GM19468 (cell line): ENCODE measurements around the gene MLYCD.

Experiments used
- ATAC-seq: cut with Tn5 transposase; IDR thresholded peaks from one replicate; pipeline ENCODE4 v1.9.1; 2021; ENCODE audit warnings: mild to moderate bottlenecking, moderate library complexity, moderate number of reproducible peaks; ENCODE audit not compliant: unreplicated experiment; ENCODE audit errors: extremely low read depth

MLYCD gene

DNA sequence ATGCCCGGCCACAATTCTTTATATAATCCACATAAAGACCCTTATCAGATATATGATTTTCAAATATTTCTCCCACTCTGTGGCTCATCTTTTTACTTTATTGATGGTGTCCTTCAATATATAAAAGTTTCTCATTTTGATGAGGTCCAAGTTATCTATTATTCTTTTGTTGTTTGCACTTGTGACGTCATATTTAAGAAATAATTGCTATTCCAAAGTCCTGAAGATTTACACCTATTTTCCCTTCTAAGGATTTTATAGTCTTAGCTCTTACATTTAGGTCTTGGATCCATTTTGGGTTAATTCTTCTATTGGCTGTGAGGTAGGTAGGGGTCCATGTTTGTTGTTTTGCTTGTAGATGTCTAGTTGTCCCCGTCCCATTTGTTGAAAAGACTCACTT, 3.0 kb upstream of the MLYCD start:
- no peak for ATAC-seq

DNA sequence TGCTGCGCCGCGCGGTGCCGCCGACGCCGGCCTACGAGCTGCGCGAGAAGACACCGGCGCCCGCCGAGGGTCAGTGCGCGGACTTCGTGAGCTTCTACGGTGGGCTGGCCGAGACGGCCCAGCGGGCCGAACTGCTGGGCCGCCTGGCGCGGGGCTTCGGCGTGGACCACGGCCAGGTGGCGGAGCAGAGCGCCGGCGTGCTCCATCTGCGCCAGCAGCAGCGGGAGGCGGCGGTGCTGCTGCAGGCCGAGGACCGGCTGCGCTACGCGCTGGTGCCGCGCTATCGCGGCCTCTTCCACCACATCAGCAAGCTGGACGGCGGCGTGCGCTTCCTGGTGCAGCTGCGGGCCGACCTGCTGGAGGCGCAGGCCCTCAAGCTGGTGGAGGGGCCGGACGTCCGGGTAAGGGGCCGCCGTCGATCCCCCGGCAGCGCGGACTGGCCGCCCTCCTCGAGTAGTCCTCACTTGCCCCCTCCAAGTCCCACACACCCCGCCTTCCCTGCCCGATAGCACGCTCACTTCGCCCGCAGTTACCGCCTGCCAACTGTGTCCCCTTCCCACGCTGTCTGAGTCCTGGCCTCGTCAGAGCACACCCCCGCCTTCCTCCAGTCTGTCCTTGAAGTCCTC, 470 bp downstream of the MLYCD start:
- peak; percentile 4 for ATAC-seq

DNA sequence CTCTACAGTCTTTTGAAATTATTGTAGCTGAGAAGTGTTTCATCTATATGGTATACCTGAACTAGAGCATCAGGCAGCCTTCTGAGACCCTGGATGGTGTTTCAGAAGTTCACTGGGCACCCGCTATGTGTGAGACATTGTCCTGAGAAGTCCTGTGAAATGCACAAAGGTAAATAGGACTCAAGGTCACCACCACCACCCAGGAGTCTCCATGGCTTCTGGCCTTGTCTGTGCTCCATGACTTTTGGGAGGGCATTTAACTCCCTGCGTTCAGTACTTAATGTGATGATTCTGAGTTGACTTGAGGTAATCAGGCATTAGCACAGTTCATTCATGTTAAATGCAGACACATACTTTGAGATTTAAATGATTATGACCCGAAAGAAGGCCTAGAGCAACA, 1.1 kb downstream of the MLYCD start:
- no peak for ATAC-seq

DNA sequence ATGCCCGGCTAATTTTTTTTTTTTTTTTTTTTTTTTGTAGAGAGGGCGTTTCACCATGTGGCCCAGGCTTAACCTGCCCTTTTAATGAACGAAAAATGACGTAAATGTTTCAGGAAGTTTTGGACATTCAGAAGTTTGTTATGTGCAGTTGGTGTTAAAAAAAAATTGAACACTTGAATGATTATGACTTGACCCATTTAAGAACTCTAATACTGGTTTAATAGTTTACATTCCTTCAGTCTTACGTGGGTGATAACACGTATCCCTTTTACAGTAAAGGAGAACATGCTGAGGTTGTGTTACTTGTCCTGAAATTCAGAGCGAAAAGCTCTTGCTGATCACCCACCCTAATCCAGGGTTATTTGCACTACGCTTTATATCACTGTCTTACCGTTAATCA, 1.7 kb downstream of the MLYCD start:
- ATAC-seq = no peak

DNA sequence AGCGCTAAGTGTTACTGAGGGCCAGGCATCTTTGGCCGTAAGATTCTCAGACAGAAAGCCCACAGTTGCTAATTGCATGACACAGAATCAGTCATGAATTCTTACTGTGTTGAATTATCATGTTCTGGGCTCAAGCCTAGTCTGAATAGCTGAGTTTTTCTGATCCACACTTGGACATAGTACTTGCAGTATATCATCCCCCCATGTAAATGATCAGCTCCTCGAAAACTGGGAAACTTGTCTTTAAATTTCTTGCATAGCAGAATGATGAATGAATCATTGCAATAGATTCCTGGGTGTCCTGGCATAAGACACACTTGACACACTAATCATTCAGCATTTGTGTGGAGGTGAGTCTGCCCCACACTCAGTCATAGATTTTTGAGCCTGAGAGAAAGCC, 2.2 kb downstream of the MLYCD start:
- ATAC-seq = no peak

DNA sequence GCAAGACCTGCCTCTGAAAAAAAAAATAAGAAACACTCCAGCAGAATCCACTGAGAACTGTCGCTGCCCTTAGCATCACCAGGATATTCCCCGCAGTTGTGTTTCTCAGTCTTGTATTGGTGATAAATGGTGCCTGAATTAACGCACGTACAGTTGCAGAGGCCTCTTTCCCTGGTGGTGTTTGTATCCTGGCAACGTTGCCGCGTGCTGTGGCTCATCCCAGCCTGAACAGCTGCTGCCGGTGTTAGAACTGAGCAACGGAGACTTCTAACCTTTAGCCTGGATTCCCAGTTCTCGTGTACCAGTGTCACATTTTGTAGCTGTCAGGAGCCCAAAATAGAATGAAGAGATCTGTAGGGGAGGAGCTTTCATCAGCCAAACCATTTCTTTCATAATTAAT, 4.8 kb downstream of the MLYCD start:
- ATAC-seq = no peak

DNA sequence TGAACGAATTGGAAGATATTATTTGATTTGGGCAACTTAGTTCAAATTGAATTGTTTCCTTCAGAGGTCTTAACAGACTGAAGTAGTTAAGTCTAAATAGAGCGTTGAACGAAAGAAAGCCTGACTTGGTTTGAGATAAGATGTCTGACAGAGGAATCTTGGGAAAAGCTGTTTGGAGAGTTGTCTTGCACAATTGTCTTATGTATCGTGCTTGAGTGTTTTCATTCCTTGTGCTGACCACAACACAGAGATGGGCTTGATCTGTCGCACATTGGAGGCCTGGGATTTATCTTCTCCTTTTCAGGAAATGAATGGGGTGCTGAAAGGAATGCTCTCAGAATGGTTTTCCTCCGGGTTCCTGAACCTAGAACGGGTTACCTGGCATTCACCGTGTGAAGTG, 7.8 kb downstream of the MLYCD start:
- ATAC-seq = no peak

DNA sequence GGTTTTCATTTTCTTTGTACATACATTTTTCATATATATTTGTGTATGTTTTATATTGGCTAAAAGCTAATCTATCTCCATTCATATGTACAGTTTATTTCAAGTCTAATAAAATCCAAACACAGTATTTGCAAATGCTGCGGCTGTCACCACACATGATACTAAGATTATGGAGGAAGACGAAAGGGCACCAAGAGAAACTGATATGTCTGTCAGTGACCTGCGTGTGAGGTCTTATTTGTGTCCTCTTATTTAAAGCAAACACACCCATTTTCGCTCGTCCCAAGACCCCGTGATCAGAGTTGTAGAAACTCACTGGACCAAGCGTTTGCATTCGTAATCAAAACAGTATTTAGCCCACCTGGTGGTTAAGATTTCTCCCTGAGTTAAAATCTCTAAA, 8.2 kb downstream of the MLYCD start:
- no peak for ATAC-seq

DNA sequence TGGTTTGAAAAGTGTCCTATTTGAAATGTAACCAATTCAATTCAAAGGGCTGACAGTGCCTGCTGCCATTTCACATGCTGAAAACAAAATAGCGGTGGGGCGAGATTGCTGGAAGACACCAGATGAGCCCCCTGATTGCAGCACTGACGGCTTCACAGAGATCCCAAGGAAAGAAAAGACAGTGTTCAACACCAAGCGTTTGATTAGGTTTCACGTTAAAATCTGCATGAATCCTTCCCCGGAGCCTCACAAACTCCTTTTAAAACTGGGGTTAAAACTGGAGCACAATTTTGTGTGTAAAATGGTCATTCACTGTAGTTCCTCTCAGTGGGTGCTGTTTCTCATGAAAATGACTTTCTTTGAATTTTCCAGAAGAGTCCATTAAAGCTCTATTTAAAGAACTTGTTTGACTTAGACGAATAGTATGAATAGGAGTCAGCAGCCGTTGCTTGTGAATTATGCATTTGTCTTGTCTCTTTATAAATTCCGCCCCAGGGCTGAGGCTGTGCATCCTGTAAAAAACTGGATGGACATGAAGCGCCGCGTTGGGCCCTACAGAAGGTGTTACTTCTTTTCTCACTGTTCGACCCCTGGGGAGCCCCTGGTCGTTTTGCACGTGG, 8.8 kb downstream of the MLYCD start:
- ATAC-seq = no peak

DNA sequence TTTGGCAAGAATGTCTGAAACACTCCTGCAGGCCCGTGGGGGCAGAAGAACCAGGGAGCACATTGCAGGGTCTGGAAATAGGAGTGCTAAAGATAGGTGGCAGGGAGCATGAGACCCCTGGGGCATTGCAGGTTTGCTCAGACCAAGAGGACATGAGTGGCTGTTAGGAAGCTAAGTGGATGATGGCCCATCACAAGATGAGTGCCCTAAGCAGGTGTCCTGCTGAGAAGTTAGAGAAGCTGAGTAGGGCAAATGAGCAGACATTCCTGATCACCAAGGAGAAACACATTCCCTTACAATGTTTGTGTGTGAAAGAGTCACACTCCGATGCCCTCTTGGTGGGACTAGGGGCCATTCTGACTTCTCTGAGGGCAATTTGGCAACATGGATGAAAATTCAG, 9.9 kb downstream of the MLYCD start:
- ATAC-seq = no peak

DNA sequence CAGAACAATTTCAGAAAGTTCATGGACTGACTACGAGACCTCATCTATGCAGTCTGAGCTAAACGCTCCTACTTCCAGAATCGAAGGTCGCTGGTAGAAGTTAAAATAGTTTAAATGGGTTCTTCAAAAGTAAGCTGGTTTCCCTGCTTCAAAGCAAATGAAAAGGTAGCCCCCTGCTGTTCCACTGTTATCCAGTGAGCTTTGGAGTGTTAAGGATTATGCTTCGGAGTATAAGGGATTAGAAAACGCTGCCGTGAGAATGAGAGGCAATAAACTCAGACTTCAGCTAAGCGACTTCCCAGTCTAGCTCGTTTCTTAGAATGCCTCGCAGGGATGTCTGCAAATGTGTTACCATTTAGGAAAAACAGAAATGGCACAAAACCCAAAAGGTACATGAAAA, 12.4 kb downstream of the MLYCD start:
- ATAC-seq = no peak

DNA sequence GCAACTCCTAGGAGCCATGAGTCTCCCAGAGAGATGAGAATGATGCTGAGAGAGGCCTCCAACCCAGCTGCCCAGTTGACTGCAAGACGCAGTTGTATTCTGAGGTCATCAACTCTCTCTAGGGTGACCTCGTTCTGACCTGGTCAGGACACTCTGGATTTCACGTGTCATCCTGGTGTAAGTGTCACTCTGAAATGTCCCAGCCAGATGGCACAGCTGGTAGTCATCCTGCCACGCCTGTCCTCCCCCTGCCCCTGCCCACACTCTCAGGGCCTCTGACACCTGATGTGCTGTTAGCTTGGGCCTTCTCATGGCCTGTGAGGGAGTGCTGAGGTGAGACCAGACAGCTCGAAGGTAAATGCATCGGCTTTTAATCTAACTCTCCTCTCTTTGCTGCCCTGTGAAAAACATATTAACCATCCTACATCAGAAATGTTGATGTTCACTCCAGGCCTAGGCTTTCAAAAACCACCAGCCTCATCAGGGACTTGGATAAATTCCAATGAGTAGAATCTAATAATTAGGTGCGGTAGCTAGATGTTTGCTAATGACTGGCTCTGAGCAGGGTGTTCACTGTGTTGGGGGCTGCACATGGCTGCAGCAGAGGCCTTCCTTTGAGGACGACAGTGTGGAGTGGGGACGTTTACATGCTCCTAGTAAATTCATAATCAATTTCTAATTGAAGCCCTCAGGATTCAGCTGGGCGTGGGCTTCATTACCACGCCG, 13.8 kb downstream of the MLYCD start:
- no peak for ATAC-seq

DNA sequence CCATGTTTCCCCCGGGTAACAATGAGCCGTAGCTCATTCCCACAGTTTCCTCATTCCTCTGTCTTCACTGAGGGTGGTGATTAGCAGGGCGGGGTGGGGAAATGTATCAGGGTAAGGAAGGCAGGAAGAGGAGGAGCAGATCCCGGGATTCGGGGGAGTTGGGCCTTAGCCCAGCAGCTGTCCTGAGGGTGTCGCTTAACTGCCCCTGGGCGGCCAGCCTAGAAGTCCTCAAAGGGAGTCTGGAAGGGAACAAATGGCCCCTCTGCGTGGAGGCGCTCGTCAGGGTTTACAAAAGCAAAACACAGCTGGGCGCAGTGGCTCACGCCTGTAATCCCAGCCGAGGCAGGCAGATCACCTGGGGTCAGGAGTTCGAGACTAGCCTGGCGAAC, 14.3 kb downstream of the MLYCD start:
- ATAC-seq = no peak

DNA sequence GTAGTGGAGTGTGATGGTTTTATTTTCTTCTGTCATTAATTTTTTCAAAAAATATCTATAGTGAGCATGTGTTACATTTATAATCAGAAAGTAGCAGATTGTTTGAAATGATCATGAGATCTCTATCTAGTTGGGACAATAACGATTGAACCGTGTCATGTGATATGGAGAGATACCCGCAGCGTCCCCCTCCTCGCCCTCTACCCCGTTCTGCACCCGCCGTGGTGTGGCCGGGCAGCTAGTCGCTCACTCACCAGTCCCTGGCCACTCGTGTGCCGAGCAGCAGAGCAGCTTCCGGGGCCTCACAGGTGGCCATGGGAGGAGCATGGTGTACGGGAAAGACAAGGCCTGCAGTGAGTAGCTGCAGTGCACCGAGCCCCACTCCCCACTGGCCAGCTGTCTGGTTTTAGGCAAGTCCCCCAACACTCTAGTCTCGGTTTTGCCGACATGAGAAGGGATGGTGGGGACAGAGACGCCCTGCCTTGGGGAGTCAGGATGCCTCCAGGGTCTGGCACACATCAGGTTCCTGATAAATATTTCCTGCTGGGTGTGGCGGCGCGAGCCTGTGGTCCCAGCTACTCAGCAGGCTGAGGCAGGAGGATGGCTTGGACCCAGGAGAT, 15.3 kb downstream of the MLYCD start:
- ATAC-seq = no peak

DNA sequence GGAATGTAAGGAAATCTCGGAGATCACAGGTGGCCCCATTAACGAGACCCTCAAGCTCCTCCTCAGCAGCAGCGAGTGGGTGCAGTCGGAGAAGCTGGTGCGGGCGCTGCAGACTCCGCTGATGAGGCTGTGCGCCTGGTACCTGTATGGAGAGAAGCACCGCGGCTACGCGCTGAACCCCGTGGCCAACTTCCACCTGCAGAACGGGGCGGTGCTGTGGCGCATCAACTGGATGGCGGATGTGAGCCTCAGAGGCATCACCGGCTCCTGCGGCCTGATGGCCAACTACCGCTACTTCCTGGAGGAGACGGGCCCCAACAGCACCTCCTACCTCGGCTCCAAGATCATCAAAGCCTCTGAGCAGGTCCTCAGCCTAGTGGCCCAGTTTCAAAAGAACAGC, 16.2 kb downstream of the MLYCD start:
- no peak for ATAC-seq

DNA sequence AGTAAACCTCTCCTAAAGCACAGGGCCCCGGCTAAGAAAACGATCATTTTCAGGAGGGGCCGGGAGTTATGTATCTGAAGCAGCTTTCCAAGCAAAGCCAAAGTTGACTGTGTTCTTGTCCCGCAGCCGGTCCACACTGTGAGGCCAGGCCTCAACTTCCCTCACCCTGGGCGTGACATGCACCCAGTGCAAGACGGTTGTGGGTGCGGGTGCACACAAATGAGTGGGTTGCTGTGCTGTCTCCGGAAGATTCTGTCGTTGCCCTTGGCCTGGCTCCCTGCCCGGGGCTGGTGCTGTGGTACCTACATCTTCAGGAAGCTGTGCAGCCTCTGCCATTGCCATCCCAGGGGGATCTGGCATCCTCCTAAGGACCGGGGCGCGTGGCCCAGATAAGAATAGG, 16.6 kb downstream of the MLYCD start:
- ATAC-seq = no peak

DNA sequence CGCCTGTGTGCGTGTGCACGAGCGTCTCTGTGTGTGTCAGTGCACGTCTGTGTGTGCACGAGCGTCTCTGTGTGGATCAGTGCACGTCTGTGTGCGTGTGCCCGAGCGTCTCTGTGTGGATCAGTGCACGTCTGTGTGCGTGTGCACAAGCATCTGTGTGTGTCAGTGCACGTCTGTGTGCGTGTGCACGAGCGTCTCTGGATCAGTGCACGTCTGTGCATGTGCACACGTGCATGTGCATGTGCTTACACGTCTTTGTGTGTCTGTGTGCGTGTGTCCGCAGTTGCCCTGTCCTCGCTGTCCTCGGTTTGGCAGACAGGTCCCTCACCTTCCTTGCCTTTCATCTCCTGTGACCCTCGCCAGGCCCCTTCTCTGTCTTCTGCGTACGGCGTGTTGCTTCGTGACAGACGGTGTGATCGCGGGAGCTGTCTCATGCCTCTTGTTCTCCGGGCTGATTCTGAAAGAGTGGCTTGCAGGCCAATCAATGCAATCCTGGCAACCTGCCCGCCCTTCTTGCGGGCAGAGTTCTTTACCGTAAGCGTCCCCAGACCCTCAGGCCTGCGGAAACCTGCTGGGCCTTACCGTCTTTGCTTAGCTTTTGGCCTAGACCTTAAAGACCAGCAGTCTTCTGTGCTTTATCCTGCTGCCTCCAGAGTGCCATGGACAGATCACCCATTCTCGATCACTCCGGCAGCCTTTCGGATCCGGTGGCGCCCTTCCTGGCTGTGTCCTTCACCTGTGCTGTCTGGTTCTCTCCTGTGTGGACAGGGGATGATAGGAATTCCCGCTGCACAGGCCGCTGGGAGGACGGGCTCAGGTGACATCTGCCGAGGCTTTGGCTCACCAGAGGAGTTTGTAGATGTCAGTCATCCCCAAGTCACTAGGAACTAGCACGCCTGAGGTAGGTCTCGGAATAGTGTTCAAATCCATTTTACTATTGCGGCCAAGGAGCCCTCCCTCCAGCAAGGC, 18.5 kb downstream of the MLYCD start:
- no peak for ATAC-seq

DNA sequence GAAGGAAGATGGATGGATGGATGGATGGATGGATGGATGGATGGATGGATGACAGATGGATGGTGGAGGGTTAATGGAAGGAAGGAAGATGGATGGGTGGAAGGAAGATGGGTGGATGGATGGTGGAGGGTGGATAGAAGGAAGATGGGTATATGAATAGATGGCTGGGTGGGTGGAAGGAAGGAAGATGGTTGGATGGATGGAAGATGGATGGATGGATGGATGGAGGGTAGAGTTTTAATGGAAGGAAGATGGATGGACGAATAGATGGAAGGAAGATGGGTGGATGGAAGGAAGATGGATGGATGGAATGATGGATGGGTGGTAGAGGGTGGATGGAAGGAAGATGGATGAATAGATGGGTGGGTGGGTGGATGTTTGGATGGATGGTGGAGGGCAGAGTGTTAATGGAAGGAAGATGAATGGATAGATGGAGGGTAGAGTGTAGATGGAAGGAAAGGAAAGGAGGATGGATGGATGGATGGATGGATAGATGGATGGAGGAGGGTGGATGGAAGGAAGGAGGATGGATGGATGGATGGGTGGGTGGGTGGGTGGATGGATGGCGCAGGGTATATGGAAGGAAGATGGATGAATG, 22.1 kb downstream of the MLYCD start:
- no peak for ATAC-seq

DNA sequence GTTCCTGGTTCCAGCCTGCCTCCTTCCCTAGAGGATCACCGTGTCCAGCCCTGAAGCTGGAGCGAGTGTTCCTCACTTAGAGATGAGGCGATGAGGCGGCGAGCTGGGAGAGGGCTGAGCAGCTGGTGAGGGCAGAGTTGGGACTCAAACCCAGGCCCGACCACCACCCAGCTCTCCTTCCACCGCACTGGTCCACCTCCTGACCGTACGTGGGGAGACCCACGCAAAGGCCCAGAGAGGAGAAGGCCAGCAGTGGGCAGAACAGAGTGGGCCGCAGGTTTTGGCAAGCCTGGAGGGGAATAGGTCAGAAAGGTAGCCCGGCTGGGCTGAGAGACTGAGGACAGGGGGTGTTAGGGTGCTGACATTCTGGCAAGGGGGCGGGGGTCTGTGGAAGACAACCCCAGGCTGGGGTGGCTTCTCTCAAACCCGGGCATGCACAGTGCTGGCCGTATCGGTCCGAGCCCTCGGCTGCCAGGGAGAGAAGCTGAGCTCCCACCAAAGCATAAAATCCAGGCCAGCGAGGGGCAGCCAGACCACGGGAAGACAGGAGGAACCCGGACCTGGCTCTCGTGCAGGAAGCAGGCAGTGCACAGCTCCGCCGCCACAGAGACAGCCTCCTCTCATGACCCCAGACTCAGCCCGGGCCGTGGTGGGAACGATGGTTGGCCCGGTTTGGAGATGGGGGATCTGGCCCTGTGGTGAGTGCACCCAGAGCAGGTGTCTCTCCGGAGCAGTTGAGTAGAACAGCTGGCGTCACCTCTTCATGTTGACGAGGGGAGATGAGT, 24.9 kb downstream of the MLYCD start:
- ATAC-seq = no peak
